Spleen (tissue), 7 donors: ENCODE results near the gene JAG1.

Source experiments
- POLR2A ChIP-seq, 3 donors: fragments of 450-650 bp; IDR thresholded peaks; one replicate each; pipeline ENCODE4 v1.5.1; 2017; ENCODE audit warnings: antibody characterized with exemption in 3 of 3, mild to moderate bottlenecking in 1 of 3
- POLR2AphosphoS5 ChIP-seq, 3 donors: sonication (generic); formaldehyde crosslinking; IDR thresholded peaks; one replicate each; pipeline ENCODE4 v1.5.1; 2017; ENCODE audit warnings: antibody characterized with exemption in 3 of 3
- TF ChIP-seq, protein P1 (sequence below), 11 experiments: fragments of 200-600 bp in 7 of 11; fragments of 450-650 bp in 4 of 11; sonication (generic) in 4 of 11; IDR thresholded peaks in 8 of 11; conservative IDR thresholded peaks in 3 of 11; 1 replicate in 7 of 11; 2 replicates in 4 of 11; pipeline versions ENCODE4 v1.4.0 to v1.8.0; 2016 to 2021; ENCODE audit warnings: antibody characterized with exemption in 11 of 11, inconsistent platforms in 4 of 11, mild to moderate bottlenecking in 1 of 11
- donor health status: DM: no; HTN: no; CAD: no; lungs with moderate emphysema.
- donor health status: DM: no; HTN: no; CAD: no.
- donor health status: DM: no; HTN: no; CAD: no.

DNA sequence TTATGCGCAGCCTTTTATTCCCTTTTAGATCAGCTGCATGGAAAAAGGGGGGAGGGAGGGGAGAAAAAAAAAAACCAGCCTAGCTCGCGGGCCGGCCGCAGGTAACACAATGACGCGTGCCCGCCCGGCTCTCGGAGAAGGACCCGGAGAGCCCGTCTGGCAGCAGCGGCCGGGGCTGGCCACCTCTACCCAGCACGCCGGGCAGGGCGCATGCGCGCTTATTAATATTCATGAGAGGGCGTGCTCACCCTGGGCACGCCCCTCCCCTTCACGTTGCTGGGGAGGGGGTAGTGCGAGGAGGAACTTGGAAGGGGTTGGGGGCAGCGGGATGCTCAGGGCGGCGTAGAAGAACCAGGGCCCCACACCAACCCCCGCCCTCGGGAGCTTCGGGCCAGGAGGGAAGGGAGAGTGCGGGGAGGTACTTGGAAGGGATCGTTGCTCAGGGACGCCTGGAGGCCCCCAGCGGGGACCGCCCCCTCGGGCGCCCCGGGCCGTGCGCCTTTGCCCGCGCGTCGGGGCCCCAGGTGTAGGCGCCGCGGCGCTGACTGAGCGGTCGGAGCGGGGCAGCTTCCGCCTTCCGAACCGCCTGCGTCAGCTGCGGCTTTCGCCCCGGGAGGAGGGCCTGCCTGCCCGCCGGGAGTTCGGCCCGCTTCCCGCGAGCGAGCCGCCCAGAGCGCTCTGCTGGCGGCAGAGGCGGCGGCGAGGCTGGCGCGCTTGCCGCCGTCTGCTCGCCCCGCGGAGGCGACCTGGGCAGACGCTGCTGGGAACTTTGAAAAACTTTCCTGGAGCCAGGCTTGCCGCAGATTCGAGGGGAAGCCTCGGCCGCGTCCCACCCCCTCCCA, at the start of gene JAG1:
- TF ChIP-seq, protein P1, sequence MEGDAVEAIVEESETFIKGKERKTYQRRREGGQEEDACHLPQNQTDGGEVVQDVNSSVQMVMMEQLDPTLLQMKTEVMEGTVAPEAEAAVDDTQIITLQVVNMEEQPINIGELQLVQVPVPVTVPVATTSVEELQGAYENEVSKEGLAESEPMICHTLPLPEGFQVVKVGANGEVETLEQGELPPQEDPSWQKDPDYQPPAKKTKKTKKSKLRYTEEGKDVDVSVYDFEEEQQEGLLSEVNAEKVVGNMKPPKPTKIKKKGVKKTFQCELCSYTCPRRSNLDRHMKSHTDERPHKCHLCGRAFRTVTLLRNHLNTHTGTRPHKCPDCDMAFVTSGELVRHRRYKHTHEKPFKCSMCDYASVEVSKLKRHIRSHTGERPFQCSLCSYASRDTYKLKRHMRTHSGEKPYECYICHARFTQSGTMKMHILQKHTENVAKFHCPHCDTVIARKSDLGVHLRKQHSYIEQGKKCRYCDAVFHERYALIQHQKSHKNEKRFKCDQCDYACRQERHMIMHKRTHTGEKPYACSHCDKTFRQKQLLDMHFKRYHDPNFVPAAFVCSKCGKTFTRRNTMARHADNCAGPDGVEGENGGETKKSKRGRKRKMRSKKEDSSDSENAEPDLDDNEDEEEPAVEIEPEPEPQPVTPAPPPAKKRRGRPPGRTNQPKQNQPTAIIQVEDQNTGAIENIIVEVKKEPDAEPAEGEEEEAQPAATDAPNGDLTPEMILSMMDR (IDR thresholded peaks at IDR 0.05 in 8 of 11, conservative IDR thresholded peaks at IDR 0.05 in 3 of 11), result no peak
- TF ChIP-seq POLR2AphosphoS5 (IDR thresholded peaks at IDR 0.05) (peak; percentile 87 to 98 (median 96)), POLR2A (IDR thresholded peaks at IDR 0.05) (peak in 1 of 3 donors; percentile 91)
